ENCODE results near the gene SYMPK. TPM values are rescaled to one million over a fixed set of nuclear protein-coding genes. Genes with fewer than 3 reads are reported as not detected.
"Not testable (repeated sequence)": the region's sequence is repeated elsewhere in the genome, so short reads cannot be mapped to it uniquely, and the experiment has no call there.

Gene SYMPK
- total RNA-seq, 1 donor from 2014 or later, result 18.3 TPM

DNA sequence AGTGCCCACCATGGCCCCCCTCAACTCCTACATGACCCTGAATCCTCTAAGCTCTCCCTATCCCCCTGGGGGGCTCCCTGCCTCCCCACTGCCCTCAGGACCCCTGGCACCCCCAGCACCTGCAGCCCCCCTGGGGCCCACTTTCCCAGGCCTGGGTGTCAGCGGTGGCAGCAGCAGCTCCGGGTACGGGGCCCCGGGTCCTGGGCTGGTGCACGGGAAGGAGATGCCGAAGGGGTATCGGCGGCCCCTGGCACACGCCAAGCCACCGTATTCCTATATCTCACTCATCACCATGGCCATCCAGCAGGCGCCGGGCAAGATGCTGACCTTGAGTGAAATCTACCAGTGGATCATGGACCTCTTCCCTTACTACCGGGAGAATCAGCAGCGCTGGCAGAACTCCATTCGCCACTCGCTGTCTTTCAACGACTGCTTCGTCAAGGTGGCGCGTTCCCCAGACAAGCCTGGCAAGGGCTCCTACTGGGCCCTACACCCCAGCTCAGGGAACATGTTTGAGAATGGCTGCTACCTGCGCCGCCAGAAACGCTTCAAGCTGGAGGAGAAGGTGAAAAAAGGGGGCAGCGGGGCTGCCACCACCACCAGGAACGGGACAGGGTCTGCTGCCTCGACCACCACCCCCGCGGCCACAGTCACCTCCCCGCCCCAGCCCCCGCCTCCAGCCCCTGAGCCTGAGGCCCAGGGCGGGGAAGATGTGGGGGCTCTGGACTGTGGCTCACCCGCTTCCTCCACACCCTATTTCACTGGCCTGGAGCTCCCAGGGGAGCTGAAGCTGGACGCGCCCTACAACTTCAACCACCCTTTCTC, 9.4 kb upstream of the SYMPK start:
- DNase-seq (ENCODE audit: low spot score in 2 of 2) (no peak), FAIRE-seq (no peak)

DNA sequence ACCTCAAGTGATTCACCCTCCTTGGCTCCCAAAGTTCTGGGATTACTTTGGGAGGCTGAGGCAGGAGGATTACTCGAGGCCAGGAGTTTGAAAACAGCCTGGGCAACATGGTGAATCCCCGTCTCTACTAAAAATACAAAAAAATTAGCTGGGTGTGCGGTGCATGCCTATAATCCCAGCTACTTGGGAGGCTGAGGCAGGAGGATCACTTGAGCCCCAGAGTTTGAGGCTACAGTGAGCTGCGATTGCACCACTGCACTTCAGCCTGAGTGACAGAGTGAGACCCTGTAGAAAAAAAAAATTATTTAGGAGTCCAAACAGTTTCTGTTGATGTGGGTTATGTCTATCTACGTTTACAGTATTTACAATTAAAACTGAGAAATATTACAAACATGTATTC, 7.9 kb upstream of the SYMPK start:
- DNase-seq (ENCODE audit: low spot score in 2 of 2) (no peak), FAIRE-seq (no peak)

DNA sequence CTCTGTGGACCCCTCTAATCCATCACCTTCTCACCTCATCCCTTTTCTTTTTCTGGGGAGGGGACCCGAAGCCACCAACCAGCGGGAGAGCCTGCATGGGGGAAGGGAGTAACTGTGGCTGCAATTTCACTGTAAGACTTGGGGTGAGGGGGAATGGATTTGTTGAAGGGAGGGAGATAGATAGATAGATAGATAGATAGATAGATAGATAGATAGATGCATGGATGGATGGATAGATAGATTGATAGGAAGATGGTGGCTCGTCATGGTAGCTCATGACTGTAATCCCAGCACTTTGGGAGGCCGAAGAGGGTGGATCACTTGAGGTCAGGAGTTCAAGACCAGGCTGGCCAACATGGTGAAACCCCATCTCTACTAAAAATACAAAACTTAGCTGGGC, 4.3 kb upstream of the SYMPK start:
- not testable (repeated sequence) for DNase-seq (ENCODE audit: low spot score in 2 of 2); FAIRE-seq

DNA sequence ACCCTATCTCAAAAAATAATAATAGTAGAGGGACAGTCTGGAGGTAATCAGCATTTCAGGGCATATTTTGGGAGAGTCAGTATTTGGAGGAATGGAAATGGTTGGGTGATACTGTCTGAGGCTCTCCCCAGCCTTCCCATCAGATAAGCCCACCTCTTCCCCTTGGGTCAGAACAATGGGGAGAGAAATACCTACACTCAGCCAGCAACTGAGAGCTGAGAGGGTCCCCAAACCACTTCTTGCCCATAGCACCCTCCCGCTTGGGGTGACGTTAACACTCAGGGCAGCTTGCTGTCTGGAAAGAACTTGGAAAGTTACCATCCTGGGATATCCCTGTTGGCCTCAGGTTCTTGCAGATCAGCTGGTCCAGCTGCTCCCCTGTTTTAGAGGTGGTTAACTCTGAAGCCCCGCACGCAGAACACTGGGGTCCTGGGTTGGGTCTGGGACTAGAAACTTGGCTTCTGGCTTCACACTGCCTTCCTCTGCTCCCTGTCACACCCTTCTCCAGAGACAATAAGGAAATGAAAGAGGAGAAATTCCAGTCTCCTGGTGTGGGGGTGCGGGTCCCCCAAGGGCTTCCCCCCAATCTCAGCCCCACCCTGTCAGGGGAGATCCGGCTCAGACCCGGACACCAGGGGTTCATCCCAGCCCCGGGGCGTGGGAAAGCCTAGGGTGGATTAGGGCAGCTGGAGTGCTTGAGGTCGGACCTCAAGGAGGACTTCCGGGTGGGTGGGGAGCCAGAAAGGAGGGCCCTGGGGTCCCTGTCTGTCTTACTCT, 3.6 kb upstream of the SYMPK start:
- DNase-seq (ENCODE audit: low spot score in 2 of 2) (no peak), FAIRE-seq (no peak)

DNA sequence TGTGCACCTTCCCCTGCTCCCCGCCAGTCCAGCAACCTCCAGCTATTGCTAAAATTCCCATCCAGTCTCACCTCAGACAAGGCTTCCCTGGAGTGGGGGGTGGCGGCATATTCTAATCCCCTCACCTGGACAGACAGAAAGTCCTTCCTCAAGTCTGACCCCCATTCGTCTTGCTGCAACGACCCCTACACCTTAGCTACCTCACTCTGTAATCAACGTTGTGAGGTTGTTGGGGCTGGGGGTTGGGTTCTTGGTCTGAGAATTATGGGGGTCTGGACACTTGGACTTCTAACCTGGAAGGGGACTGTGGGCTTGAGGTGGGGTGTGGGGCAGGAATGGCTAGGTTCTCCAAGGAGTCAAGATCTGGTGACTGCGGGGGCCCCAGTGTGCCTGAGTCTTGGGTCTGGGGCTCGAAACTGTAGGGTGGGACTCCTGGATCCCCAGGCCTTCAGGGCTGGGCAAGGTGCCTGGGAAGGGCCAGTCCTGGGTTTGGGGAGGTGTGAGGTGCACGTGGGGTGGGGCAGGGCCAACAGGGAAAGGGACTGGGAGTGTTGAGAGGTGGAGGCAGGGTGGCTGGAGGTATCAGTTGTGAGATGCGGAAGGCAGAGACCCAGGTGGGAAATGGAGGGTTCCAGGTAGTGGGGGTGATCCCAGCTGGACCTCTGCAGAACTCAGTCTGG, 2.5 kb upstream of the SYMPK start:
- DNase-seq (ENCODE audit: low spot score in 2 of 2) (no peak), FAIRE-seq (no peak)

DNA sequence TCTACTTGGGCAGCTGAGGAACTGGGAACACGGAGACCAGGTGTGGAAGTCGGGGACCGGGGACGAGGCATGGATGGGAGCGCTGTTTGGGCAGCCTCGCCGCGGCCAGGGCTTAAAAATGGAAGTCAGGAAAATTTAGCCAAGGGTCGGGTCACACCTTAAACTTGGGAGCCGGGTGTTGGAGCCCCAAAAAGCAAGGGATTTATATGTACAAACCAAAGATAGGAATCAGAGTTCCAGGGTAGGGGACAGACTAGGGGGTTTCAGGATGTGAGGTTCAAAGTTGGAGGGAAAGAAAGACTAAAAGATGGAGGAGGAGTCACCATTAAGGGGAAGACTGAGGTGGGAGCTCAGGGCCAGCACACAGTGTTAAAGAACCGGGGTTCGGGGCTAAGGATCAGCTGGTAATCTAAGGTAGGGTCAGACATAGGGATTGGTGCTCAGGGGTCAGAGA, 1.7 kb upstream of the SYMPK start:
- FAIRE-seq, result no peak
- DNase-seq (ENCODE audit: low spot score in 2 of 2), result no peak

DNA sequence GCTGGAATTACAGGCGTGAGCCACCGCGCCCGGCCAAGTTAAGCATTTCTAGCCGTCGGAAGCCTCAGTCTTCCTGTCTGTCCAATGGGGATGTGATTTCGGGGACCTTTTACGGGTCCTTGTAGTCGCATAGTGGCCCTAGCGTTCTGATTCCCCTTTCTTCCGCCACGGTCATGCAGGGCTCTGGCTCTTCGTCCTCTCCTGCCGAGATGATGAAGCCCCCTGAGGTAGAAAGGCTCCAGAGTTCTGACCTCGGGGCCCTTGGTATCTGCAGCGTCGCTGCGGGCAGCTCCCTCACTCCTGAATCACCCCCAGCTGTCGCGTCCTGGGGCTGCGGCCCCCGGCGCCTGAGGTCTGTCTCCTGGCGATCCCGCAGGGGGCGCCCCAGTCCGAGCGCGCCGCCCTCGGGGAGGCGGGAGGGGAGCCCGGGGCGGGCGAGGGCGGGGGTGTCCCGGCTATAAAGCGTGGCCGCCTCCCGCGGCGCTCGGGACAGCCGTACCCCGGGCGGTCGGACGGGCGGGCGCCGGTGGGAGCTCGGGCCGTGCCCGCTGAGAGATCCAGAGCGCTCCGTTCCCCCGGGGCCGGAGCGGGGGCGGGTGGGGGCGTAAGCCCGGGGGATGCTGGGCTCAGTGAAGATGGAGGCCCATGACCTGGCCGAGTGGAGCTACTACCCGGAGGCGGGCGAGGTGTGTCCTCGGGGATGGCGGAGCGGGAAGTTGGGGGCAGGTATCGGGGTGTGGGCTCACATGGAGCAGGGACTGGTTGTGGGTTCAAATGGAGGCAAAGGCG, 1.1 kb upstream of the SYMPK start, which contains the start of gene FOXA3:
TSS of gene FOXA3 (plus strand) at position 487 of the 789 bp plus-strand sequence. CDS start at position 618, 131 bp downstream.
- no peak for FAIRE-seq
- DNase-seq (ENCODE audit: low spot score in 2 of 2), result peak; percentile 71 to 75

DNA sequence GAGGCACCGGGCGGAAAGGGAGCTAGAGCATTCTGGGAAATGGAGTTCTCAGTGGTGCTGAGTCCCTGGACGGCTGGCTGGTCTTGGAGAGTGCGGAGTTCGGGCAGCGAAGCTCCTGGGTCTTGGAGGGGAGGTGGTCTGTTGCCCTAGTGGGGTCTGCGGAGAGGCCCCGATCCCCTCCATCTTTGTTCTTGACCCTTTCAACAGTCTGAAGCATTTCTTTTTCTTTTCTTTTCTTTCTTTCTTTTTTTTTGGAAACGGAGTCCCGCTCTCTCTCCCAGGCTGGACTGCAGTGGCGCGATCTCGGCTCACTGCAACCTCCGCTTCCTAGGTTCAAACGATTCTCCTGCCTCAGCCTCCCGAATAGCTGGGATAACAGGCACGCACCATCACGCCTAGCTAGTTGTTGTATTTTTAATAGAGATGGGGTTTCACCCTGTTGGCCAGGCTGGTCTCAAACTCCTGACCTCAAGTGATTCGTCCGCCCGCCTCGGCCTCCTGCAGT, 440 bp upstream of the SYMPK start:
- FAIRE-seq, result no peak

DNA sequence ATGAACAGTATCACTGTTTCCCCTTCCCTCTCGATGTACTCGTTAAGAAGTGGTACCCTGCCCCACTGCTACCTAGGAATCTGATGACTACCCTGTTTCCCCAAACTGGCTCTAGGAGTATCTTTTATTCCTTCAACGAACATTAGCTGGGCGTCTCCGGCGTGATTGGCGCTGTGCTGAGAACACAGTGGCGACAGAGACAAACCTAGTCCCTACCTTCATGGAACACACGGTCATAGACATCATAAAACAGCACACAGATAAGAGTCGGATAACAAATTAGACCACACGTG, 730 bp downstream of the SYMPK start:
- DNase-seq (ENCODE audit: low spot score in 2 of 2) (no peak), FAIRE-seq (no peak)

More for the DNA sequence above, 440 bp upstream of the SYMPK start:
- DNase-seq (ENCODE audit: low spot score in 2 of 2), result no peak

DNA sequence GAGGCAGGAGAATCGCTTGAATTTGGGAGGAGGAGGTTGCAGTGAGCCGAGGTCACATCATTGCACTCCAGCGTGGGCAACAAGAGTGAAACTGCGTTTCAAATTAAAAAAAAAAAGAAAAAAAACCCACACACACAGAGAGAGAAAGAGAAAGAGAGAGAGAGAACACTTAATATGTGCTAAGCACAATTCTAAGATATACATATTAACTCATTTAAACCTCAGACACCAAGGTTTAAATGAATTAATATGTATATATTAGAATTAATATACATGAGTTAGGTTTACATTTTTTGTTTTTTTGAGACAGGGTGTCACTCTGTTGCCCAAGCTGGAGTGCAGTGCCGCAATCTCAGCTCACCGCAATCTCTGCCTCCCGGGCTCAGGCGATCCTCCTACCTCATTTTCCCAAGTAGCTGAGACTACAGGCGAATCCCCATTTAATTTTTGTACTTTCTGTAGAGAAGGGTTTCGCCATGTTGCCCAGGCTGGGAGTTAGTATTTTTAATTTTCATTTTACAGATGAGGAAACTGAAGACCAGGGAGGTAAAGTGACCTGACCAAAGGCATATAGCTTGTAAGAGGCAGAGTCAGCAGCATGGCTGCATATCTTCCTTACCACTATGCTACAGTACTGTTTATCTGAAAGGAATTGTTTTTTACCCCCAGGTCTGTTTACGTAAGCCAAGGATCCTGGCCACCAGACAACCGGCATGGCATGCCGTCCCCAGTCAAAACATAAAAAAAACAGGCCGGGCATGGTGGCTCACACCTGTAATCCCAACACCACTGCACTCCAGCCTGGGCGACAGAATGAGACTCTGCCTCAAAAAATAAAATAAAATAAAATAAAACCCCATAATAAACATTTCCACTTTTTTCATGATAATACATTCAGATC, 2.3 kb downstream of the SYMPK start:
- FAIRE-seq (no peak), DNase-seq (ENCODE audit: low spot score in 2 of 2) (no peak)

DNA sequence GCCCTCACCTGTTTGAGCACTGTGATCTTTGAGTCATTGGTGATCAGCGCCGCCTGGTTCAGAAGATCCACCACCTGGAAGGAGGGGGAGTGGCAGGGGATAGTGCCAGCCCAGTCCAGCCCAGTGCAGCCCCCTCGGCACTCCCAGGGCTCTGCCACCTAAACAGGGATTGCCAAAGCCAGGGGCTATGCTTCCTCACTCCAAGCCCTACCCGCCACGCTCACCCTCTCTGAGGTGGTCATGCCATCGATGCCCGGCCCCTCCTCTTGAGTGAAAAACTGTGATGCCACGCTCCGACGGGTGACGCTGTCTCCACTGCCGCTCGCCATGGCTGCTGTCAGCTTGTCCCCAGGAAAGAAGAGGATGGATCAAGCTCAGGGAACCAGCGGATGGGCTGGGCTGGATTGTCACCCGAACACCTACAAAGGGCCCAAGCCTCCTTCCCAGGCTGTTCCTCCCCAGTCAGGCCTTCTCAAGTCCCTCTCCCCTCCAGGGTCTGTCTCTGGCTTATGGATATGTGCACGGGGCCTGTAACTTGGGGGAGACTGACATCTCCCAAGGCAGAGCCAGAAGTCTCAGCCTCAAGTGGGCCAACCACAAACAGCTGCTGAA, 8.7 kb downstream of the SYMPK start:
- FAIRE-seq (no peak), DNase-seq (ENCODE audit: low spot score in 2 of 2) (no peak)

DNA sequence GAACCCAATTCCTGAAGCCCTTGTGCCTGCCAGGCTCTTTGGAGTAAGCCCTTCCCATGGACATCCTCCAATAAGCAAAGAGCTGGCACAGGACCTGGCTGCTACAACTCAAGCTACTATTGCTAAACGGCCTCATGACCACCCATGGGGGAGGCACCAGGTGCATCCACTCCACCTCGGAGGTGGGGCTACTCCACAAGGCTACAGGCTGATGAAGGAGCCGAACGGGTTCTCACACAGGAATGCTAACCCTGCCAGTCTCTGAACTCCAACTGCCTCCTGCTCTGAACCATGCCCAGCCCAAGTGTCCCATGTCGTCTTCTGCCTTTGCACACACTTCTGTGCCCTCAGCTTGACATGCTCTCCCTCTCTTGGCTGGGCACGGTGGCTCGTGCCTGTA, 10.0 kb downstream of the SYMPK start:
- no peak for FAIRE-seq
- DNase-seq (ENCODE audit: low spot score in 2 of 2), result no peak

DNA sequence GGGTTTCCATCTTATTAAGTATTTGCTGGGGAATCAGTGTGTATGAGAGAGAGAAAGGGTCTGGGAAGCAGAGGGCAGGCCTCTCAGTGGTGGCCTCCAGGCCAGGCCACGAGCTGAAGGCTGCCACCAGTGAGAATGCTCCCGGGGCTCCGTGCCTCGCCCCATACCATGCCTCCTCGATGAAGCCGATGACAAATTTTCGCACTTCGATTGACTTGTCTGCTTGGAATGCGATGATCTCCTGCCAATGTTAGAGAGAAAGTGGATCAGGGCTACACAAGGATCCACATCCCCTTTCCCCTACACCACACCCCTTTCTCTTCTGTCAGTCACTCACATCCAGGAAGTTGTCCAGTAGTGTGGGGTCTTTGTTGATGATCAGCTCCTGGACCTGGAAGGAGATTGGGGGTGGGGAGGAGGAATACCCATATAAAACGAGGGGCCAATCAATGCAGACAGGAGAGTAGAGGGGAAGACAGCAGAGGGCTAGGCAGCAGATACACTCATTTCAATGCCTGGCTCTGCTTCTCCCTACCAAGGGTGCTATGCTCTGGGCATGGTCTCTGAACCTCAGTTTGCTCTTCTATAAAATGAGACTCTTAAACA, 10.7 kb downstream of the SYMPK start:
- no peak for DNase-seq (ENCODE audit: low spot score in 2 of 2)
- no peak for FAIRE-seq

DNA sequence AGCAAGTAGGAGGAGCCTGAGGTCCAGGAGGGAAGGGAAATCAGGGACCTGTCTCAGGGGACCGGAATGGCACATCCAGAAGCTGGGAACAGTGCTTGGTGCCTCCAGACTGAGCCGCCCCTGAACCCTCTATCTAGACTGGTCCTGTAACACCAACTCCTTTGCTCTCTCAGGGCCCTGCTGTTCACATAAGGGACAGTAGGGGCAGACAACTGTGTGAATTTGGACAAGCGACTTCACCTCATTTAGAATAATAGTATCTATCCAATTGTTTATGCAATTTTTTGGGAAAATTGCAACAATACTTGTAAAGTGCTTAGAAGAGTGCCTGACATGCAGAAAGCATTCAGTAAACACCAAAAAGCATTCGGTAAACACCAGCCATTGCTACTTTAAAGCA, 14.0 kb downstream of the SYMPK start:
- DNase-seq (ENCODE audit: low spot score in 2 of 2) (no peak), FAIRE-seq (no peak)

DNA sequence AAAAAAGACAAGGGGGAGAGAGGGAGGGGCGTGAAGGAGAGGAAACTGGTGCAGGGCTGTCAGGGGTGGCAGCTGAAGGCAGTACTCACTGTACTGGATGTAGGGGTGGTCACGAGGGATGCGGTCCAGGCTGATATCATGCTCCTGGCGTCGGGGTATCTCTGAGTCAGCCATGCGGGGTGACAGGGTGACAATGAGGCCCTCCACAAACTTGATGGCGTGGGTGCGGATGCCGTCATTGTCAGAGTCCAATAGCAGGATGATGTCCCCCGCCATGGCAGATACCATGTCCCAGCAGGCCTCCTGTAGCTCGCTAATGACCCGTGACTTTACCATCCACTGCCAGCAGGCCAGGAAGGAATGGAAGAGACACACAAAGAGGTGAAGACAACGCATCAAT, 15.3 kb downstream of the SYMPK start:
- DNase-seq (ENCODE audit: low spot score in 2 of 2), result no peak
- FAIRE-seq, result no peak

DNA sequence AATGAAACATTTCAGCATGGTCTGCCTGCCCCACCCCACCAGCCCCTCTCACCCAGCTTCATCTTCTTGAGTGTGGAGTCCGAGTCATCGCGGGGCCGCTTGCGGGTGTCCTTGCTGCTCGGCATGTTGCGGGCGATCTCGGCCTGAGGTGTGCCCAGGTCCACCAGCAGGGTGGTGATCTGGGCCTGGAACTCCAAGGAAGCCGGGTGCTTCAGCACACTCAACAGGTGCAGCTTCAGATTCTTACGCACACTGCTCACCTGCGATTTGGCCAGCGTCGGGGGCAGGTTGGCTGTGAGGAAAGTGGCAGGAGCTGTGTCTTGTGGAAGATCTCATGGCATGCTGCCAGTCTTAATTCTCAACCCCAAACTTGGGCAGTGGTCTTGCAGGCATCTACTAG, 20.7 kb downstream of the SYMPK start:
- DNase-seq (ENCODE audit: low spot score in 2 of 2) (no peak), FAIRE-seq (no peak)

DNA sequence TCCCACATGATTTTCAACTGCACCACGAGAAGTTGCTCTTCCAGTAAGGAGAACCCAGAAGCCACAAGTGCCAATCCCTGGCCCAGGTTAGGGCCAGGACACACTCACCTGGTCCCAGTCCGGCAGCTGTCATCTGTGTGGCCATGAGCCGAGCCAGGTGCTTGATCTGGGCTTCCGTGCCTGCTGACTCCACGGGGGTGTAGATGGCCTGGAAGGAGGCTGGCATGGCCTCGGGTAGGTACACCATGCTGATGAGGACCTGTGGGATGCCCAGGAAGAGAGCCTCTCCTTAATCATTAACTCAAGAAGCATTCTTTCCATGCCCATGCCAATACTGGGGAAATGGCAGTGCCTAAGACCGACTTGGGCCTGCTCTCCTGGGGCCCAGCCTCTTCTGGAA, 28.0 kb downstream of the SYMPK start:
- FAIRE-seq (no peak), DNase-seq (ENCODE audit: low spot score in 2 of 2) (no peak)

DNA sequence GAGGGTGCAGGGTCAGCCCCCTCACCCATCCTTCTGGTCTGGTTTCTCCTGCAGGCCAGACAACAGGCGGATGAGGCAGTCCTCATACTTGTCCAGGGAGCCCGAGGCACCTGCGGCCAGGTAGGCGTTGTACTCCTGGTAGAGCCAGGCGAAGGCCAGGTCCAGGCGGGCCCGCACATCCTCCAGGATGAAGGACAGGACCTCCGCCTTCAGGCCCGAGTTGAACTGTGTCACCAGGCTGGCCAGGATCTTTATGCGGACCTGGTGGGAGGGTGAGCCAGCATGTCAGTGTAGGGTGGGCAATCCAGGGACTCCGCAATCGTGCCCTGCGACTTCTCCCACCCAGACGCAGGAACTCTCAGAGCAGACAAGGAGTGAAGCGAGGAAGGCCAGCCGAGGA, 34.0 kb downstream of the SYMPK start:
- FAIRE-seq (no peak), DNase-seq (ENCODE audit: low spot score in 2 of 2) (no peak)

All from frontal cortex (tissue), 4 donors.